HepG2 (cell line): ENCODE data around the gene TMEM107. TPM values are rescaled to one million over a fixed set of nuclear protein-coding genes. Genes with fewer than 3 reads are reported as not detected.

Source experiments
- CEBPZ ChIP-seq: IDR thresholded peaks from 2 replicates; pipeline ENCODE4 v1.6.1; 2012; ENCODE audit warnings: low read length, improper control_type of control experiment
- CERS6 ChIP-seq: sonication (generic); formaldehyde crosslinking; IDR thresholded peaks from 2 replicates; pipeline ENCODE4 v1.5.0; 2020; ENCODE audit warnings: missing genetic modification reagents
- HNRNPH1 ChIP-seq: fragments of 200-400 bp; formaldehyde crosslinking; optimal IDR thresholded peaks from 2 replicates; pipeline ENCODE3; 2017; ENCODE audit warnings: mild to moderate bottlenecking, low read depth, low read length
- MED1 ChIP-seq: sonication (generic); formaldehyde crosslinking; IDR thresholded peaks from 2 replicates; pipeline ENCODE4 v1.4.0; 2020; ENCODE audit warnings: missing genetic modification reagents
- NKX3-1 ChIP-seq: sonication (generic); formaldehyde crosslinking; IDR thresholded peaks from 2 replicates; pipeline ENCODE4 v1.5.0; 2020; ENCODE audit warnings: missing genetic modification reagents
- REPIN1 ChIP-seq: sonication (generic); formaldehyde crosslinking; IDR thresholded peaks from 2 replicates; pipeline ENCODE4 v1.8.0; 2022; ENCODE audit warnings: missing genetic modification reagents, low read depth, mild to moderate bottlenecking, borderline replicate concordance
- TCF7L2 ChIP-seq: IDR thresholded peaks from 2 replicates; pipeline ENCODE4 v1.6.1; 2011; ENCODE audit warnings: mild to moderate bottlenecking, low read depth, low read length, moderate library complexity
- UBTF ChIP-seq: sonication (generic); formaldehyde crosslinking; IDR thresholded peaks from 2 replicates; pipeline ENCODE4 v1.4.0; 2020; ENCODE audit warnings: mild to moderate bottlenecking, missing genetic modification reagents
- ZFP36L2 ChIP-seq: sonication (generic); formaldehyde crosslinking; IDR thresholded peaks from 2 replicates; pipeline ENCODE4 v1.4.0; 2020; ENCODE audit warnings: missing genetic modification reagents
- ZMAT3 ChIP-seq: sonication (generic); formaldehyde crosslinking; conservative IDR thresholded peaks from 2 replicates; pipeline ENCODE4 v1.7.0; 2021; ENCODE audit warnings: missing genetic modification reagents
- ZNF142 ChIP-seq: sonication (generic); formaldehyde crosslinking; IDR thresholded peaks from 2 replicates; pipeline ENCODE4 v1.4.0; 2020; ENCODE audit warnings: missing genetic modification reagents
- ZNF17 ChIP-seq: sonication (generic); formaldehyde crosslinking; IDR thresholded peaks from 2 replicates; pipeline ENCODE4 v1.5.0; 2020; ENCODE audit warnings: mild to moderate bottlenecking, missing genetic modification reagents
- ZNF276 ChIP-seq: sonication (generic); formaldehyde crosslinking; IDR thresholded peaks from 2 replicates; pipeline ENCODE4 v1.4.0; 2020; ENCODE audit warnings: mild to moderate bottlenecking, low read depth, missing genetic modification reagents
- ZNF550 ChIP-seq: sonication (generic); formaldehyde crosslinking; IDR thresholded peaks from 2 replicates; pipeline ENCODE4 v1.4.0; 2020; ENCODE audit warnings: mild to moderate bottlenecking, missing genetic modification reagents, borderline replicate concordance
- polyA plus RNA-seq, 8 experiments: library from polyadenylated mRNA; depleted of rRNA in 3 of 8; stranded (reverse) in 7 of 8; unstranded in 1 of 8; fragments of >200 nt; fragmentation: Illumina TruSeq in 4 of 8; extraction: Trizol in 4 of 8; gene quantifications; 2 replicates each; pipeline versions ENCODE4 v1.2.1 to v1.2.3, GENCODE V29; 2011 to 2016; ENCODE audit warnings: low read depth in 4 of 8, missing spikeins in 1 of 8, mixed read lengths in 1 of 8; ENCODE audit not compliant: insufficient read depth in 1 of 8
- total RNA-seq, 5 experiments: library from RNA; depleted of rRNA; stranded (reverse); fragments of >200 nt; fragmentation: Illumina TruSeq; extraction: Trizol; gene quantifications; 2 replicates each; pipeline ENCODE4 v1.2.3, GENCODE V29; 2016; ENCODE audit warnings: low read depth in 1 of 5

The TMEM107 gene
- total and polyA plus RNA-seq, 2 of the 13 experiments (the other 11 are each of a cell fraction or from before 2014, with no cell fraction given), result 7.2 to 15.3 TPM

GRCh38 chr17:8138672-8139371, 37.4 kb downstream of the TMEM107 start (continued):
- no peak for TF ChIP-seq CEBPZ
- TF ChIP-seq ZFP36L2 (CRISPR knock-in tag), result no peak
- no peak for TF ChIP-seq CERS6 (CRISPR knock-in tag)
- no peak for TF ChIP-seq ZNF17 (CRISPR knock-in tag)
- peak; percentile 51; the same call in 1 of the 2 replicates for TF ChIP-seq ZMAT3 (CRISPR knock-in tag)
- TF ChIP-seq NKX3-1 (CRISPR knock-in tag), result no peak
- peak; percentile 79 for TF ChIP-seq UBTF
- no peak for TF ChIP-seq ZNF550 (CRISPR knock-in tag)
- TF ChIP-seq HNRNPH1, result no peak
- peak; percentile 85; the same call in 1 of the 2 replicates for TF ChIP-seq REPIN1 (CRISPR knock-in tag)
- peak; percentile 83 for TF ChIP-seq MED1
- TF ChIP-seq TCF7L2, result no peak
- TF ChIP-seq ZNF276 (CRISPR knock-in tag), result no peak
- peak; percentile 73 for TF ChIP-seq ZNF142 (CRISPR knock-in tag)
